HG03159 (cell line): ENCODE data around the gene PCID2.

ENCODE experiments used
- ATAC-seq: cut with Tn5 transposase; IDR thresholded peaks from one replicate; pipeline ENCODE4 v1.9.1; 2021; ENCODE audit warnings: mild to moderate bottlenecking, moderate library complexity; ENCODE audit not compliant: unreplicated experiment

PCID2 gene

DNA sequence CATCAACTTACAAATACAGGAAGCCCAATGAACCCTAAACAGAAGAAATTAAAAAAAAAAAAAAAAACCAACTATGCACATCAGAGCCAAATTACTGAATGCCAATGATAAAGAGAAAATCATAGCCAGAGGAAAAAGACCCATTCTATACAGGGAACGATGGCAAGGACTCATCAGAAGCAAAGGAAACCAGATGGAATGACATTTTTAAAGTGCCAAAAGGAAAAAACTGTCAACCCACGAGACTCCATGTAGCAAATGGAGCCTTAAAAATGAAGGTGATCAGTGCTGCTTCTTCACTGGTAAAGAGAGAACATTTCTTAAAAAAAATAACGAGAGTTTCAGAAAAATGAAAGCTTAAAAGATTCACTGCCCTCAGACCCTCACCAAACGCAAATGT lies 18.3 kb downstream of the PCID2 start:
- ATAC-seq = no peak

DNA sequence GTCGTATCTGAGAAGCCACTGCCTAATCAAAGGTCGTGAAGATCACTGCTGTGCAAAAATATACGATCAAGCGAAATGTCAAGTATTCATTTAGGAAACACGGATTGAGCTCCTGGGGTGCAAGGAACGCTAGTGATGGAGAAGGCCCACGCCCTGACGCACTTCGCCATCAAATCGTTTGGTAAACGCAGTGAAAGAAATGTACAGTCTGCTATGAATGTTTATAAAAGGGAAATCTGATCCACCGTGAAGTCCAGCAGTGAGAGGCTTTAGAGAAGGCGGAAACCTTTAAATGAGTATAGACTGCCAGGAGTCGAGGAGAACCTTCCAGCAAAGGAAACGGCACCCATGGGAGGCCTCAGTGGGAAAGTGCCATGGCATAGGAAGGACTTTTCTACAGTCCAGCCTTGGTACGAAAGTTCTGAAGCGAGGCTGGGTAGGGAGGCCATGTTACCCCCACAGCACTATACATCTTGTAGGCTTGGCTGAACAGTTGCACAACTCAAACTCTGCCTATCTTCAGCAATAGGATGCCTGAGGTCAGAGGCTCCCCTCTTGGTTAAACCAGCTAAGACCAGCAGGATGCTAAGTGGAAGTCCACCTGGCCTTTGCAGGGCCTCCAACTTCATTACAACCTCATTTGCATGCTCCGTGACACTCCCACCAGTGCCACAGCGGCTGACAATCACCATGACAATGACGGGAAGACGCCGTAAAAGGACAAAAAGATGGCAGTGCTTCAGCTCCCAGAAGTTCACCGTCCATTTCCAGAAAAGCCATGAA lies 20.4 kb downstream of the PCID2 start:
- ATAC-seq = no peak

DNA sequence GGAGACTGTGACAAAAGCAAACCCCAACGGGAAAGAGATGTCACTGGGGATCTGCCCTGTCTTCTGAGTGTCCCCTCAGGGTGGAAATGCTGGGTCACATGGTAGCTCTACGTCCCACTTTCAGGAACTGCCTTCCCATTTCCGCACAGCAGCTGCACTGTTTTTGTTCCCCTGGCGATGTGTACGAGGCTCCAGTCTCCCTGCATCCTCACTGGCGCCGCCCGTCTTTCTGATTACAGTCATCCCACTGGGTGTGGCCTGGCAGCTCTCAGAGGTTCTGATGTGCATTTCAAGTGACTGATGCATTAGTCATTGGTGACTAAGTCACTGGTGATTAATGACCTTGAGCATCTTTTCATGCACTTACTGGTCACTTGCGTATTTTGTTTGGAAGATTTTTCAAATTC lies 21.2 kb downstream of the PCID2 start:
- ATAC-seq = no peak

DNA sequence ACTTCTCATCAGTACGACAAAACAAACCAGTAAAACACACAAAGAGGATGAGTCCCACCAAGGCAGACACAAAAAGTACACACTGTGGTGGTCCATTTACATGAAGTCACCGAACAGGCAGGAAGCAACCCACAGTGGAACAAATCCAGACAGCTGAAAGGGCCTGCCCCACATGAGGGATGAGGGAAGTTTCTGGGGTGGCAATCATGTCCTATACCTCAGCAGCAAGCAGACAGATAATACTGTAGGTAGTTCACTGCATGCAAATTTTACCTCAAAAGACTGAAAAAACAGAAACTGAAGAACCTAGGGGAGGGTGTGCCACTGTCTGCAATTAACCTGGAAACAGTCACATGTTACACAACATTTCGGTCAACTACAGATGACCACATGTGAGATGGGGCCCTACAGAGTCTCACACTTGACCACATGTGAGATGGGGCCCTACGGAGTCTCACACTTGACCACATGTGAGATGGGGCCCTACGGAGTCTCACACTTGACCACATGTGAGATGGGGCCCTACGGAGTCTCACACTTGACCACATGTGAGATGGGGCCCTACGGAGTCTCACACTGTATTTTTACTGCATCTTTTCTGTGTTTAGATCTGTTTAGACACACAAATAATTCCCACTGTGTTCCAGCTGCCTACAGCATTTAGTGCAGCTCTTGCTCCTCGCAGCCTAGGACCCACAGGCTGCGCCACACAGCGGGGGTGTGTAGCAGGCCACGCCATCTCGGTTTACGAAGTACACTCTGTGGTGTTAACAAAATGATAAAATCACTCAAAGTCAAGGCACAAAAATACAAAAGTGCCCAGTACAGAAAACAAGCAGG lies 22.2 kb downstream of the PCID2 start:
- peak; percentile 85 for ATAC-seq

GRCh38 chr13:113184568-113185440 lies 23.7 kb downstream of the PCID2 start:
- no peak for ATAC-seq

- no peak for ATAC-seq
These were observed 24.9 kb downstream of the PCID2 start for GRCh38 chr13:113183450-113184129.

DNA sequence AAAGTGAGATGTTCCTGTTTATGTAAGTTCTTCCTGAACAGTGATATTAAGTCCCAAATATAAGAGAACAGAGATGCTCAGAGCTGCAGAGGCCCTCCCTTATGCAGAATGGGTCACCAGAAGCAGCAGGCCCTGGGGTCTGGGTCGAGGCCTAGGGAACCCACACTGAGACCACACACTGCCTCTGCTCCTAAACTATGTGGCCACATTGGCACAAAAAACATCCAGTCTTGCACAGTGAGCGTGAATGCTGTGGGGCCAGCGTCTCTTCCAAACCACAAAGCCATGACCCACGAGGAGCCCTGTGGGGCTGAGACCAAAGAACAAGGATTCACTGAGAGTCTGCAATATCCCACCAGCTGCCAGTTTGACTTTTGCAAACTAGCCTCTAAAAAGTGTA lies 26.4 kb downstream of the PCID2 start:
- no peak for ATAC-seq

- ATAC-seq = no peak
These were observed 28.9 kb downstream of the PCID2 start for GRCh38 chr13:113179374-113180230.

- no peak for ATAC-seq
These were observed 29.6 kb downstream of the PCID2 start for GRCh38 chr13:113178896-113179167.

DNA sequence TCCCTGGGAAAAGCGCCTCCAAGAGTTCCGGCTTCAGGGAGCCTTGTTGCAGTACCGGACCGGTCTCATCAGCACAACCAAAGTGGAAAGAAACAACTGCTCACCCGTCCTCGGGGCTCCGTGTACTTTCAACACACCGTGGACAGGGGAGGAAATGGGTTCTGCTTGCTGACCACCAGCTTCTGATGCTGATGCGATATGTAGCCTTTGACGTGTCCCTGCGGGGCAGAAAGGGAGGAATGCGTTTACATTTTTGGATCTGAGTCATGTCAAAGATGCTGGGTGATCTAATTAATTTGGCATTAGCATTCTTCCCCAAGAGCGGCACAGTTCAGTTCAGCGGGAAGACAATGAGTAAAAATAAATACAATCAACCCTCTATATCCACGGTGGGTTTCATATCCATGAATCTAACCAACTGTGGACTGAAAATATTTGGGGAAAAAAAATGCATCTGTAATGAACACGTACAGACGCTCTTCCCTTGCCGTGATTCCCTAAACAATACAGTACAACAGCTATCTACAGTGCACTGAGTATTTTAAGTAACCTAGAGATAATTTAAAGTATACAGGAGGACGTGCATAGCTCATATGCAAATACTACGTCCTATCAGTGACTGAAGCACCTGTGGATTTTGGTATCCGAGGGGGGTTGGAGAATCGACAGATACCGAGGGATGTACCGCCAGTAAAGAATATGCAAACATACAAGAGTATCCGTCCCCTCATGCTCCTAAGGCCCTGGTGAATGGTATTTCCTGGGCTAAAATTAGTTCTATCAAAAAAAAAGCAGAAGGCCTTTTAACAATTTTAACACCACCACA lies 30.2 kb downstream of the PCID2 start:
- ATAC-seq = no peak

DNA sequence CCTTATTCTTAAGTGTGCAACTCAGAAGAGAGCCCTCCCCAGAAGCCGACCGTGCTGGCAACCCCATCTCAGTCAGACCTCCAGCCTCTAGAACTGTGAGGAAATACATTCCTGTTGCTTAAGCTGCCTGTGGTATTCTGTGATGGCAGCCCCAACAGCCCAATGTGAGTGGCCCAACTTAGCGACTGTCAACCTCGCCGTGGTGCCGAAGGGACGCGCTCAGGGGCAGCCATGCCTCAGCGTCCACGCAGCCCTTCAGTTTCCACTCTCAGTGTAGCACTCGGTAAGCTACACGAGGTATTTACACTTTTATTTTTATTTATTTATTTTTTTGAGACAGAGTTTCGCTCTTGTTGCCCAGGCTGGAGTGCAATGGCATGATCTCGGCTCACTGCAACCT lies 31.6 kb downstream of the PCID2 start:
- no peak for ATAC-seq

DNA sequence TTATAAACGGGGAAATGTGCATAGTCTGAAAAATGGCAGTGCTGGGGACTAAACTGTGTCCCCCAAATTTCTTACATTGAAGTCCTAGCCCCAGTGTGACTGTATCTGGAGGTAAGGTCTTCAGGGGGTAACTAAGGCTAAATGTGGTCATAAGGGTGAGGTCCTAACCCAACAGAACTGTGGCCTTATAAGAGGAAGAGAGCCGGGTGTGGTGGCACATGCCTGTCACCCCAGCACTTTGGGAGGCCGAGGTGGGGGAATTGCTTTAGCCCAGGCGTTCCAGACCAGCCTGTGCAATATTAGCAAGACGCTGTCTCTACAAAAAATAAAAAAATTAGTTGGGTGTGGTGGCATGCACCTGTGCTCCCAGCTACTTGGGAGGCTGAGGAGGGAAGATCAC lies 32.2 kb downstream of the PCID2 start:
- no peak for ATAC-seq

GRCh38 chr13:113172419-113172926 lies 36.0 kb downstream of the PCID2 start:
- ATAC-seq = no peak

GRCh38 chr13:113171250-113172125 lies 37.0 kb downstream of the PCID2 start:
- ATAC-seq = no peak

- ATAC-seq = no peak
These were observed 38.0 kb downstream of the PCID2 start for GRCh38 chr13:113170511-113170910.

- no peak for ATAC-seq
These were observed 38.9 kb downstream of the PCID2 start for GRCh38 chr13:113169277-113170272.

- ATAC-seq = no peak
These were observed 40.3 kb downstream of the PCID2 start for GRCh38 chr13:113168211-113168610.
